A549 (cell line): ENCODE data around the gene HLTF.

Experiments
- CEBPB ChIP-seq, 2 experiments: fragments of >200 bp in 1 of 2; sonication (Bioruptor Twin) in 1 of 2; formaldehyde crosslinking in 1 of 2; IDR thresholded peaks; 2 replicates each; pipeline ENCODE4 v1.6.1; 2012 to 2016
- EP300 ChIP-seq, 2 experiments: fragments of >200 bp; sonication (Bioruptor Twin); formaldehyde crosslinking; IDR thresholded peaks; 2 replicates in 1 of 2; 3 replicates in 1 of 2; pipeline ENCODE4 v1.6.1; 2016 to 2017
- FOSL2 ChIP-seq, 2 experiments: fragments of 450-650 bp in 1 of 2; fragments of >200 bp in 1 of 2; sonication (Bioruptor Twin) in 1 of 2; formaldehyde crosslinking; IDR thresholded peaks; 2 replicates each; pipeline versions ENCODE4 v1.5.0 to v1.6.1; 2016 to 2020; ENCODE audit warnings: mild to moderate bottlenecking in 1 of 2, moderate library complexity in 1 of 2
- JUNB ChIP-seq: fragments of >200 bp; sonication (Bioruptor Twin); formaldehyde crosslinking; IDR thresholded peaks from 2 replicates; pipeline ENCODE4 v1.6.1; 2016
- MYC ChIP-seq: IDR thresholded peaks from 2 replicates; pipeline ENCODE4 v1.6.1; 2012; ENCODE audit warnings: mild to moderate bottlenecking, inconsistent platforms, low read length, improper control_type of control experiment, borderline replicate concordance
- NR3C1 ChIP-seq: fragments of >200 bp; sonication (Bioruptor Twin); formaldehyde crosslinking; IDR thresholded peaks from 3 replicates; pipeline ENCODE4 v1.6.1; 2017
- SMC3 ChIP-seq: fragments of >200 bp; sonication (Bioruptor Twin); formaldehyde crosslinking; IDR thresholded peaks from 3 replicates; pipeline ENCODE4 v1.6.1; 2018; ENCODE audit warnings: inconsistent platforms
- TF ChIP-seq, protein P1 (sequence below): fragments of 150-350 bp; IDR thresholded peaks from 2 replicates; pipeline ENCODE4 v1.6.1; 2014; ENCODE audit warnings: low read depth, mild to moderate bottlenecking, low read length
- TF ChIP-seq, protein P2 (sequence below): fragments of >200 bp; sonication (Bioruptor Twin); formaldehyde crosslinking; IDR thresholded peaks from 3 replicates; pipeline ENCODE4 v1.6.1; 2016
- TF ChIP-seq, protein P3 (sequence below): fragments of >200 bp; sonication (Bioruptor Twin); formaldehyde crosslinking; IDR thresholded peaks from 3 replicates; pipeline ENCODE4 v1.5.1; 2016
- TF ChIP-seq, protein P4 (sequence below): IDR thresholded peaks from 2 replicates; pipeline ENCODE4 v1.6.1; 2012

DNA sequence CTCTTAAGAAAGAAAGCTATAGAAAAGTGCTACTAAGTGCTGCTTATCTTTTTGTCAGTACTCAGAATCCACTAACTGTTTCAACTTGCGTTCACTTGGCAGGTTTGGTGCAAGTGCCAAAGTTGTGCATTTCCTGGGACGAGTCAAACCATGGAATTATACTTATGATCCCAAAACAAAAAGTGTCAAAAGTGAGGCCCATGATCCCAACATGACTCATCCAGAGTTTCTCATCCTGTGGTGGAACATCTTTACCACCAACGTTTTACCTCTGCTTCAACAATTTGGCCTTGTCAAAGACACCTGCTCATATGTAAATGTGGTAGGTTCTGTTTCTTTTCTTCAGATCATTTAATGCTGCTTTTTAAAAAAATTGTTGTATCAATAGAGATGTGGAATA is 62.4 kb downstream of the HLTF start:
- TF ChIP-seq FOSL2 (IDR thresholded peaks at IDR 0.05) (no peak), FOSL2 (CRISPR knock-in tag; IDR thresholded peaks at IDR 0.05) (no peak), EP300 (IDR thresholded peaks at IDR 0.05) (no peak), SMC3 (no peak), CEBPB (IDR thresholded peaks at IDR 0.05) (no peak), JUNB (no peak), NR3C1 (no peak), MYC (no peak)
- TF ChIP-seq, protein P1, sequence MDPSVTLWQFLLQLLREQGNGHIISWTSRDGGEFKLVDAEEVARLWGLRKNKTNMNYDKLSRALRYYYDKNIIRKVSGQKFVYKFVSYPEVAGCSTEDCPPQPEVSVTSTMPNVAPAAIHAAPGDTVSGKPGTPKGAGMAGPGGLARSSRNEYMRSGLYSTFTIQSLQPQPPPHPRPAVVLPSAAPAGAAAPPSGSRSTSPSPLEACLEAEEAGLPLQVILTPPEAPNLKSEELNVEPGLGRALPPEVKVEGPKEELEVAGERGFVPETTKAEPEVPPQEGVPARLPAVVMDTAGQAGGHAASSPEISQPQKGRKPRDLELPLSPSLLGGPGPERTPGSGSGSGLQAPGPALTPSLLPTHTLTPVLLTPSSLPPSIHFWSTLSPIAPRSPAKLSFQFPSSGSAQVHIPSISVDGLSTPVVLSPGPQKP: no peak
- TF ChIP-seq, protein P2, sequence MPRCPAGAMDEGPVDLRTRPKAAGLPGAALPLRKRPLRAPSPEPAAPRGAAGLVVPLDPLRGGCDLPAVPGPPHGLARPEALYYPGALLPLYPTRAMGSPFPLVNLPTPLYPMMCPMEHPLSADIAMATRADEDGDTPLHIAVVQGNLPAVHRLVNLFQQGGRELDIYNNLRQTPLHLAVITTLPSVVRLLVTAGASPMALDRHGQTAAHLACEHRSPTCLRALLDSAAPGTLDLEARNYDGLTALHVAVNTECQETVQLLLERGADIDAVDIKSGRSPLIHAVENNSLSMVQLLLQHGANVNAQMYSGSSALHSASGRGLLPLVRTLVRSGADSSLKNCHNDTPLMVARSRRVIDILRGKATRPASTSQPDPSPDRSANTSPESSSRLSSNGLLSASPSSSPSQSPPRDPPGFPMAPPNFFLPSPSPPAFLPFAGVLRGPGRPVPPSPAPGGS: no peak
- TF ChIP-seq, protein P3, sequence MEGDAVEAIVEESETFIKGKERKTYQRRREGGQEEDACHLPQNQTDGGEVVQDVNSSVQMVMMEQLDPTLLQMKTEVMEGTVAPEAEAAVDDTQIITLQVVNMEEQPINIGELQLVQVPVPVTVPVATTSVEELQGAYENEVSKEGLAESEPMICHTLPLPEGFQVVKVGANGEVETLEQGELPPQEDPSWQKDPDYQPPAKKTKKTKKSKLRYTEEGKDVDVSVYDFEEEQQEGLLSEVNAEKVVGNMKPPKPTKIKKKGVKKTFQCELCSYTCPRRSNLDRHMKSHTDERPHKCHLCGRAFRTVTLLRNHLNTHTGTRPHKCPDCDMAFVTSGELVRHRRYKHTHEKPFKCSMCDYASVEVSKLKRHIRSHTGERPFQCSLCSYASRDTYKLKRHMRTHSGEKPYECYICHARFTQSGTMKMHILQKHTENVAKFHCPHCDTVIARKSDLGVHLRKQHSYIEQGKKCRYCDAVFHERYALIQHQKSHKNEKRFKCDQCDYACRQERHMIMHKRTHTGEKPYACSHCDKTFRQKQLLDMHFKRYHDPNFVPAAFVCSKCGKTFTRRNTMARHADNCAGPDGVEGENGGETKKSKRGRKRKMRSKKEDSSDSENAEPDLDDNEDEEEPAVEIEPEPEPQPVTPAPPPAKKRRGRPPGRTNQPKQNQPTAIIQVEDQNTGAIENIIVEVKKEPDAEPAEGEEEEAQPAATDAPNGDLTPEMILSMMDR: no peak
- TF ChIP-seq, protein P4, sequence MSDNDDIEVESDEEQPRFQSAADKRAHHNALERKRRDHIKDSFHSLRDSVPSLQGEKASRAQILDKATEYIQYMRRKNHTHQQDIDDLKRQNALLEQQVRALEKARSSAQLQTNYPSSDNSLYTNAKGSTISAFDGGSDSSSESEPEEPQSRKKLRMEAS: no peak
